SU-DHL-6 (cell line): ENCODE measurements around the gene MKNK2.

Experiments
- EZH2phosphoT487 ChIP-seq: fragments of 200-600 bp; sonication (generic), shearing (Covaris generic); conservative IDR thresholded peaks from 2 replicates; pipeline ENCODE4 v1.6.1; 2018; ENCODE audit warnings: mild to moderate bottlenecking, antibody characterized with exemption, low read length, moderate library complexity, mixed read lengths
- TF ChIP-seq, protein P1 (sequence below): fragments of 200-600 bp; sonication (generic); IDR thresholded peaks from one replicate; pipeline ENCODE4 v1.5.1; 2017; ENCODE audit warnings: antibody characterized with exemption, mild to moderate bottlenecking, low read length, moderate library complexity; ENCODE audit not compliant: insufficient read depth, poor library complexity, severe bottlenecking

GRCh38 chr19:2087621-2088100 lies 36.6 kb upstream of the MKNK2 start:
- TF ChIP-seq, protein P1, sequence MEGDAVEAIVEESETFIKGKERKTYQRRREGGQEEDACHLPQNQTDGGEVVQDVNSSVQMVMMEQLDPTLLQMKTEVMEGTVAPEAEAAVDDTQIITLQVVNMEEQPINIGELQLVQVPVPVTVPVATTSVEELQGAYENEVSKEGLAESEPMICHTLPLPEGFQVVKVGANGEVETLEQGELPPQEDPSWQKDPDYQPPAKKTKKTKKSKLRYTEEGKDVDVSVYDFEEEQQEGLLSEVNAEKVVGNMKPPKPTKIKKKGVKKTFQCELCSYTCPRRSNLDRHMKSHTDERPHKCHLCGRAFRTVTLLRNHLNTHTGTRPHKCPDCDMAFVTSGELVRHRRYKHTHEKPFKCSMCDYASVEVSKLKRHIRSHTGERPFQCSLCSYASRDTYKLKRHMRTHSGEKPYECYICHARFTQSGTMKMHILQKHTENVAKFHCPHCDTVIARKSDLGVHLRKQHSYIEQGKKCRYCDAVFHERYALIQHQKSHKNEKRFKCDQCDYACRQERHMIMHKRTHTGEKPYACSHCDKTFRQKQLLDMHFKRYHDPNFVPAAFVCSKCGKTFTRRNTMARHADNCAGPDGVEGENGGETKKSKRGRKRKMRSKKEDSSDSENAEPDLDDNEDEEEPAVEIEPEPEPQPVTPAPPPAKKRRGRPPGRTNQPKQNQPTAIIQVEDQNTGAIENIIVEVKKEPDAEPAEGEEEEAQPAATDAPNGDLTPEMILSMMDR = peak; percentile 45
- no peak for TF ChIP-seq EZH2phosphoT487
